Suprapubic skin (tissue), 4 donors: ENCODE results near the gene IRAK1. TPM values are rescaled to one million over a fixed set of nuclear protein-coding genes. Genes with fewer than 3 reads are reported as not detected.

Experiments
- DNase-seq, 2 donors: peaks; one replicate each; pipeline ENCODE4 v3.0.0-alpha.2; 2019; ENCODE audit warnings: low spot score in 2 of 2
- H3K27ac ChIP-seq: fragments of 200-600 bp; sonication (generic); one replicate; pipeline ENCODE4 v1.5.1; 2019
- H3K27me3 ChIP-seq: fragments of 200-600 bp; sonication (generic); one replicate; pipeline ENCODE4 v1.5.1; 2019
- H3K36me3 ChIP-seq: fragments of 200-600 bp; sonication (generic); one replicate; pipeline ENCODE4 v1.5.1; 2019
- H3K4me1 ChIP-seq: fragments of 200-600 bp; sonication (generic); one replicate; pipeline ENCODE4 v1.5.1; 2019
- H3K4me3 ChIP-seq: fragments of 200-600 bp; sonication (generic); one replicate; pipeline ENCODE4 v1.5.1; 2019; ENCODE audit warnings: mild to moderate bottlenecking
- H3K9me3 ChIP-seq: fragments of 200-600 bp; sonication (generic); one replicate; pipeline ENCODE4 v1.5.1; 2019
- CTCF ChIP-seq, 2 donors: fragments of 200-600 bp in 1 of 2; fragments of 450-650 bp in 1 of 2; sonication (generic) in 1 of 2; IDR thresholded peaks; one replicate each; pipeline ENCODE4 v1.5.1; 2016 to 2019; ENCODE audit warnings: antibody characterized with exemption in 2 of 2, mild to moderate bottlenecking in 1 of 2, moderate library complexity in 1 of 2
- EP300 ChIP-seq: sonication (generic); formaldehyde crosslinking; IDR thresholded peaks from one replicate; pipeline ENCODE4 v1.6.1; 2017; ENCODE audit warnings: antibody characterized with exemption
- POLR2A ChIP-seq, 2 donors: fragments of 450-650 bp; IDR thresholded peaks; one replicate each; pipeline ENCODE4 v1.6.1; 2017; ENCODE audit warnings: antibody characterized with exemption in 2 of 2, mild to moderate bottlenecking in 2 of 2, moderate library complexity in 2 of 2
- POLR2AphosphoS5 ChIP-seq, 3 donors: sonication (generic); formaldehyde crosslinking; IDR thresholded peaks; one replicate each; pipeline ENCODE4 v1.6.1; 2017; ENCODE audit warnings: antibody characterized with exemption in 3 of 3
- WGBS: methylation state at CpG from one replicate; pipeline ENCODE4 v1.1.5; 2018; 5-methylcytosine and 5-hydroxymethylcytosine counted together
- total RNA-seq, 4 donors: library from RNA; depleted of rRNA; stranded (reverse); fragments of >200 nt; gene quantifications; one replicate each; pipeline ENCODE4 v1.1.0, GENCODE V29; 2016

IRAK1 gene
- 10 to 100 TPM; 51.3 to 61.5 (median 58.3) TPM for total RNA-seq

GRCh38 chrX:154019633-154020528, at the start of gene IRAK1:
IRAK1 (minus strand) TSS chrX:154019902; CDS start chrX:154019812, 90 bp downstream.
- peaks cover 20% of the 10 kb centered on the region for H3K36me3 ChIP-seq
- TF ChIP-seq POLR2A (IDR thresholded peaks at IDR 0.05): peak in 1 of 2 donors; percentile 50
- TF ChIP-seq CTCF (IDR thresholded peaks at IDR 0.05): no peak
- DNase-seq: no peak
- 39% methylated on average over 21 of the region's 99 CpGs for WGBS
- H3K27me3 ChIP-seq: no peaks in the 10 kb centered on the region
- no peaks in the 10 kb centered on the region for H3K9me3 ChIP-seq
- peaks cover 31% of the 10 kb centered on the region for H3K4me1 ChIP-seq
- H3K27ac ChIP-seq: peak within 1 kb of the TSS; percentile 93
- peak within 1 kb of the TSS; percentile 66 for H3K4me3 ChIP-seq

GRCh38 chrX:154068560-154068959, 48.9 kb upstream of the IRAK1 start:
- DNase-seq: no peak
- Histone ChIP-seq H3K27me3 (no peaks in the 10 kb centered on the region), H3K36me3 (no peaks in the 10 kb centered on the region), H3K27ac (no peak overlapping the region), H3K9me3 (no peaks in the 10 kb centered on the region), H3K4me1 (peaks cover 14% of the 10 kb centered on the region), H3K4me3 (no peak overlapping the region)
- WGBS: 73% methylated on average over 3 of the region's 3 CpGs
- no peak for TF ChIP-seq POLR2A (IDR thresholded peaks at IDR 0.05)
- no peak for TF ChIP-seq EP300
- TF ChIP-seq POLR2AphosphoS5 (IDR thresholded peaks at IDR 0.05): no peak
- no peak for TF ChIP-seq CTCF (IDR thresholded peaks at IDR 0.05)

- no peaks in the 10 kb centered on the region for H3K27me3 ChIP-seq
- no peak overlapping the region for H3K4me3 ChIP-seq
- DNase-seq: no peak
- no peaks in the 10 kb centered on the region for H3K36me3 ChIP-seq
- no peak overlapping the region for H3K27ac ChIP-seq
- peaks cover 32% of the 10 kb centered on the region for H3K4me1 ChIP-seq
- WGBS: 64% methylated on average over 8 of the region's 9 CpGs
- no peaks in the 10 kb centered on the region for H3K9me3 ChIP-seq
- TF ChIP-seq POLR2AphosphoS5 (IDR thresholded peaks at IDR 0.05): no peak
- TF ChIP-seq CTCF (IDR thresholded peaks at IDR 0.05): no peak
- TF ChIP-seq EP300: no peak
- TF ChIP-seq POLR2A (IDR thresholded peaks at IDR 0.05): no peak
Observed at GRCh38 chrX:154064637-154065435, 45.1 kb upstream of the IRAK1 start.

- peaks cover 37% of the 10 kb centered on the region for H3K4me1 ChIP-seq
Observed at GRCh38 chrX:154063234-154063633, 43.5 kb upstream of the IRAK1 start.

More at GRCh38 chrX:154063234-154063633, 43.5 kb upstream of the IRAK1 start:
- 71% methylated on average over 4 of the region's 4 CpGs for WGBS
- DNase-seq: no peak
- Histone ChIP-seq H3K4me3 (no peak overlapping the region), H3K27ac (no peak overlapping the region), H3K9me3 (no peaks in the 10 kb centered on the region), H3K36me3 (no peaks in the 10 kb centered on the region), H3K27me3 (no peaks in the 10 kb centered on the region)
- TF ChIP-seq POLR2A (IDR thresholded peaks at IDR 0.05): no peak
- no peak for TF ChIP-seq POLR2AphosphoS5 (IDR thresholded peaks at IDR 0.05)
- TF ChIP-seq EP300: no peak
- no peak for TF ChIP-seq CTCF (IDR thresholded peaks at IDR 0.05)
